ENCODE data around the gene TOM1L1.

DNA sequence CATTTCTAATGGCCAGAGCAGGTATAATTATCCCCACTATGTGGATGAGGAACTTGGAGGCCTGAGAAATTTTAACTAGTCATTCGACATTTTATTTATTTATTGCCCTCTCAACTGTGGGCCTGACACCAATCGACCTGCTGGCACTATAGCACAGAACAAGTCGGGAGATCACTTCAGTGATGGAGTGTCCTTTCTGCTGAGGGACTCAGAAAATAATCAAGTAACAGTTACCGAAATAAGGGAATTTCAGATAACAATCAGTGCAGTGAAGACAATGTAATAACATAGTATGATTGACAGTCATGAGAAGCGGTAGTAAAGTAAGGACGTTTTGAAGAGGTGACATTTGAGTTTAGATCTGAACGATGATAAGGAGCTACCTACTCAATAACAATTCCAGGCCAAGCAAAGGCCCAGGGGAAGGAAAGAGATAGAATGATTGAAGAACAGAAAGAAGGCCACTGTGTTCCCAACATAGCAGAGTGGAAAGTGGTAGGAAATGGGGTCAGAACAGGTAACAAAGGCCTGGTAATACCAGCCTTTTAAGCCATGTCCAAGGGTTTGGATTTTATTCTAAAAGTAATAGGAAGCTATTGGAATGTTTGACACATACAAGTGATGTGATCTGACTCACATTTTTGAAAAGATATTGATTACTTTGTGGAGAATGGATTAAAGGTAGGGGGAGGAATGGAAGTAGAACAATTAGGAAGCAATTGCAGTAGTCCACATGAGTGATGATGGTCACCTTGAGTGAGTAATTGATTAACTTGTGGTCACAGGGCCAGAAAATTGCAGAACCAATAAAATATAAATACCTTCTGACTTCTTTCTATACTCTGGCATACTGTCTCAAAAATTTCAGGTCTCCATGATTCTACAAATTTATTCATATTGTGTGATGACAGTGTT lies 69.3 kb downstream of the TOM1L1 start:
- TF ChIP-seq CTCF (IDR thresholded peaks at IDR 0.05 in 4 of 5, conservative IDR thresholded peaks at IDR 0.05 in 1 of 5): no peak
- no peak for TF ChIP-seq POLR2A (IDR thresholded peaks at IDR 0.05)

Data from gastrocnemius medialis (tissue), 4 donors.